ENCODE measurements around the gene APOA4. TPM values are rescaled to one million over a fixed set of nuclear protein-coding genes. Genes with fewer than 3 reads are reported as not detected.

APOA4 gene
- total RNA-seq, 1 donor from 2014 or later: 0.56 TPM

DNA sequence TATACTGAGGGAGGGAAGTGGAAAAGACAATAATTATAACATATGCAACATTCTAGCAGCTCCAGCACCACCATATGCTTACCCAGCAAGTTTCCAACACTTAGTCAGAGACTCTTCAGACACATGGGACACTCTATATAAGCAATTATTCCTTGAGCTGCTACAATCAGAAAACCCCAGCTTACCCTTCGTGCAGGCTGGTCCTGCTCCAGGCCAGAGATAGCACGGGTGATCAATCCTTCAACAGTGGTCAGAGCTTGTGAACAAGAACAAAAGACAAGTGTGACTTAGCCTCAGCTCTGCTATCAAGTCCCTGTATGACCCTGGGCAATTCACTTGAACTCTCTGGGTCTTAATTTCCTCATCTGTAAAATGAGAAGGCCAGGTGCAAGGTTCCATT, 36.8 kb downstream of the APOA4 start:
- Histone ChIP-seq H3K9ac (no peak overlapping the region), H3K79me2 (ENCODE audit: low read depth) (peaks cover 16% of the 10 kb centered on the region), H3K4me1 (no peaks in the 10 kb centered on the region), H3K4me3 (no peak overlapping the region), H3K27ac (no peak overlapping the region), H3K4me2 (no peak overlapping the region), H3K36me3 (no peaks in the 10 kb centered on the region), H3K27me3 (peaks cover 11% of the 10 kb centered on the region), H3F3A (ENCODE audit: low read depth) (no peaks in the 10 kb centered on the region), H4K20me1 (ENCODE audit: low read depth) (no peaks in the 10 kb centered on the region), H3K9me3 (ENCODE audit: low read depth) (no peaks in the 10 kb centered on the region), H2AFZ (replicated peaks) (no peak overlapping the region)
- Mint-ChIP-seq H3K27me3 (ENCODE audit: insufficient read depth, low read depth) (peaks cover 4% of the 10 kb centered on the region), H3K36me3 (peaks cover 20% of the 10 kb centered on the region), H3K9me3 (no peaks in the 10 kb centered on the region), H3K4me1 (peaks cover 14% of the 10 kb centered on the region), H3K27ac (no peak overlapping the region), H3K4me3 (peak overlapping the region; percentile 98)
- no peak for DNase-seq (ENCODE audit: low spot score)
- TF ChIP-seq EZH2phosphoT487 (IDR thresholded peaks at IDR 0.05): no peak
- no peak for TF ChIP-seq EZH2 (IDR thresholded peaks at IDR 0.05)
- TF ChIP-seq, protein P1, sequence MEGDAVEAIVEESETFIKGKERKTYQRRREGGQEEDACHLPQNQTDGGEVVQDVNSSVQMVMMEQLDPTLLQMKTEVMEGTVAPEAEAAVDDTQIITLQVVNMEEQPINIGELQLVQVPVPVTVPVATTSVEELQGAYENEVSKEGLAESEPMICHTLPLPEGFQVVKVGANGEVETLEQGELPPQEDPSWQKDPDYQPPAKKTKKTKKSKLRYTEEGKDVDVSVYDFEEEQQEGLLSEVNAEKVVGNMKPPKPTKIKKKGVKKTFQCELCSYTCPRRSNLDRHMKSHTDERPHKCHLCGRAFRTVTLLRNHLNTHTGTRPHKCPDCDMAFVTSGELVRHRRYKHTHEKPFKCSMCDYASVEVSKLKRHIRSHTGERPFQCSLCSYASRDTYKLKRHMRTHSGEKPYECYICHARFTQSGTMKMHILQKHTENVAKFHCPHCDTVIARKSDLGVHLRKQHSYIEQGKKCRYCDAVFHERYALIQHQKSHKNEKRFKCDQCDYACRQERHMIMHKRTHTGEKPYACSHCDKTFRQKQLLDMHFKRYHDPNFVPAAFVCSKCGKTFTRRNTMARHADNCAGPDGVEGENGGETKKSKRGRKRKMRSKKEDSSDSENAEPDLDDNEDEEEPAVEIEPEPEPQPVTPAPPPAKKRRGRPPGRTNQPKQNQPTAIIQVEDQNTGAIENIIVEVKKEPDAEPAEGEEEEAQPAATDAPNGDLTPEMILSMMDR (IDR thresholded peaks at IDR 0.05): no peak

DNA sequence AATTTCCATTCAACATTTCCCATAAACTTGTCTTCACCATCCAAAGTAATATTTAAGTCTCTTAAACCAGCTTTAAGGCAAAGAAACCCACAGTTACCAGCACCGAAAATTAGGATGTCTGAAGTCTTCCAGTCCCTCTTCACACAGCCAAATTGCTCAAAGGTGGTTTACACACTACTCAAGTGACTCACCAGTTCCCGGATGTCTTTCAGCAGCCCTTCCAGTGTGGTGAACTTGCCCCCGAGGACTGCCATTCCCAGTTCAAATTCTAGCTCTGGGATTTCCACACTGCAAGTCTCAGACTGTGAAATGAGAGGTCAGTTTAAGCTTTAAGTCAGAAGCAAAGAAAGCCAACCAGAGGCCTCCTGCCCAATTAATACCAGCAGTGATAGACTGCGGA, 40.4 kb downstream of the APOA4 start:
- Histone ChIP-seq H3F3A (ENCODE audit: low read depth) (no peaks in the 10 kb centered on the region), H3K9ac (no peak overlapping the region), H3K36me3 (no peaks in the 10 kb centered on the region), H3K9me3 (ENCODE audit: low read depth) (no peaks in the 10 kb centered on the region), H2AFZ (replicated peaks) (no peak overlapping the region), H3K4me2 (no peak overlapping the region), H3K79me2 (ENCODE audit: low read depth) (peaks cover 16% of the 10 kb centered on the region), H3K27ac (no peak overlapping the region), H4K20me1 (ENCODE audit: low read depth) (no peaks in the 10 kb centered on the region), H3K4me1 (no peaks in the 10 kb centered on the region), H3K27me3 (no peaks in the 10 kb centered on the region), H3K4me3 (no peak overlapping the region)
- Mint-ChIP-seq H3K36me3 (peaks cover 35% of the 10 kb centered on the region), H3K27ac (no peak overlapping the region), H3K4me3 (no peak overlapping the region), H3K4me1 (peaks cover 7% of the 10 kb centered on the region), H3K9me3 (no peaks in the 10 kb centered on the region), H3K27me3 (ENCODE audit: insufficient read depth, low read depth) (no peaks in the 10 kb centered on the region)
- no peak for DNase-seq (ENCODE audit: low spot score)
- TF ChIP-seq, protein P1 (IDR thresholded peaks at IDR 0.05): no peak
- TF ChIP-seq EZH2 (IDR thresholded peaks at IDR 0.05) (no peak), EZH2phosphoT487 (IDR thresholded peaks at IDR 0.05) (no peak)

DNA sequence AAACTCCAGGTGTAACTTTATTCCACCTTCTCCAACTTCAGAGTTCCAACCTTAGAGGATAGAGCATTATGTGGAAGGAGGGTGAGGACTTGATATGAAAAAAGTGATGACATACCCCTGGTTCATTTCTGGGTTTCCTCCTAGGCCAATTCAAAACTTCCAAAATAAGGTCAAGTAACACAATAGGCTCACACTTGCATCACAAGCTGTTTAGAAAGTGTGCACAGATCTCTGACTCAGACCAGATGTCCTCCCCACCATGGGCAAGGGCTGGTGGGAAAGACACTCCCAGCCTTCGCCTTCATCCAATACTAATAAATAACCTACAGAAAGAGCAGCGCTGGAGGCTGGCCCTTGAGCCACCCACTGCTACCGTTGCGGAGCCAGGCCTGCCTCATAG, 44.5 kb downstream of the APOA4 start:
- Histone ChIP-seq H3K36me3 (peaks cover 3% of the 10 kb centered on the region), H3K27me3 (no peaks in the 10 kb centered on the region), H3F3A (ENCODE audit: low read depth) (peaks cover 22% of the 10 kb centered on the region), H4K20me1 (ENCODE audit: low read depth) (no peaks in the 10 kb centered on the region), H3K4me1 (peaks cover 8% of the 10 kb centered on the region), H3K79me2 (ENCODE audit: low read depth) (no peaks in the 10 kb centered on the region), H3K4me2 (no peak overlapping the region), H3K9ac (no peak overlapping the region), H3K9me3 (ENCODE audit: low read depth) (no peaks in the 10 kb centered on the region), H3K27ac (no peak overlapping the region), H3K4me3 (no peak overlapping the region), H2AFZ (replicated peaks) (no peak overlapping the region)
- no peaks in the 10 kb centered on the region for H3K9me3 Mint-ChIP-seq
- TF ChIP-seq EZH2 (IDR thresholded peaks at IDR 0.05) (no peak), EZH2phosphoT487 (IDR thresholded peaks at IDR 0.05) (no peak)
- TF ChIP-seq, protein P1 (IDR thresholded peaks at IDR 0.05): no peak
- H3K36me3 Mint-ChIP-seq: peaks cover 21% of the 10 kb centered on the region
- H3K4me1 Mint-ChIP-seq: peaks cover 10% of the 10 kb centered on the region
- no peak overlapping the region for H3K27ac Mint-ChIP-seq
- no peak overlapping the region for H3K4me3 Mint-ChIP-seq
- DNase-seq (ENCODE audit: low spot score): no peak
- H3K27me3 Mint-ChIP-seq (ENCODE audit: insufficient read depth, low read depth): no peaks in the 10 kb centered on the region
